Gastroesophageal sphincter (tissue), 3 donors: ENCODE data around the gene DIABLO.

Experiments
- EP300 ChIP-seq: sonication (generic); formaldehyde crosslinking; IDR thresholded peaks from one replicate; pipeline ENCODE4 v1.6.1; 2017; ENCODE audit warnings: antibody characterized with exemption, mild to moderate bottlenecking
- POLR2A ChIP-seq, 2 donors: fragments of 450-650 bp; IDR thresholded peaks; one replicate each; pipeline ENCODE4 v1.6.1; 2017; ENCODE audit warnings: antibody characterized with exemption in 2 of 2, mild to moderate bottlenecking in 2 of 2, moderate library complexity in 1 of 2
- TF ChIP-seq, protein P1 (sequence below), 4 experiments: fragments of 200-600 bp in 2 of 4; fragments of 450-650 bp in 2 of 4; sonication (generic) in 1 of 4; IDR thresholded peaks; one replicate each; pipeline ENCODE4 v1.5.1; 2017 to 2019; ENCODE audit warnings: antibody characterized with exemption in 4 of 4, mild to moderate bottlenecking in 2 of 4, moderate library complexity in 2 of 4

DNA sequence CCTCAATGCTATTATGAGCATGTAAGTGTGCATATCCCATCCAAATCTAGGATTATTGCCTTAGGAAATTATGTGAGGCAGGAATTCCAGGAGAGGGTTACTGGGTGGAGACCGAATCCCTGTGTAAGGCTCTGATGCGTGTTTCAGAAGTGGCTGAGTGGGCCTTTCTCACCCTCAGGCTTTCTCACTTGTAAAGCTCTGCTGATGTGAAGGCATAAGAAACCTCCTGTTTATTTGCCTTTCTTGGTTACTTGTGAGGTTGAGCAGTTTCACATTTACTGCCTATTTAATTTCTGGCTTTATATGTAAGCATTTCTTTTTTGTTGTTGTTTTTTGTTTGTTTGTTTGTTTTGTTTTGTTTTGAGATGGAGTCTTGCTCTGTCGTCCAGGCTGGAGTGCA, 62.9 kb downstream of the DIABLO start:
- TF ChIP-seq, protein P1, sequence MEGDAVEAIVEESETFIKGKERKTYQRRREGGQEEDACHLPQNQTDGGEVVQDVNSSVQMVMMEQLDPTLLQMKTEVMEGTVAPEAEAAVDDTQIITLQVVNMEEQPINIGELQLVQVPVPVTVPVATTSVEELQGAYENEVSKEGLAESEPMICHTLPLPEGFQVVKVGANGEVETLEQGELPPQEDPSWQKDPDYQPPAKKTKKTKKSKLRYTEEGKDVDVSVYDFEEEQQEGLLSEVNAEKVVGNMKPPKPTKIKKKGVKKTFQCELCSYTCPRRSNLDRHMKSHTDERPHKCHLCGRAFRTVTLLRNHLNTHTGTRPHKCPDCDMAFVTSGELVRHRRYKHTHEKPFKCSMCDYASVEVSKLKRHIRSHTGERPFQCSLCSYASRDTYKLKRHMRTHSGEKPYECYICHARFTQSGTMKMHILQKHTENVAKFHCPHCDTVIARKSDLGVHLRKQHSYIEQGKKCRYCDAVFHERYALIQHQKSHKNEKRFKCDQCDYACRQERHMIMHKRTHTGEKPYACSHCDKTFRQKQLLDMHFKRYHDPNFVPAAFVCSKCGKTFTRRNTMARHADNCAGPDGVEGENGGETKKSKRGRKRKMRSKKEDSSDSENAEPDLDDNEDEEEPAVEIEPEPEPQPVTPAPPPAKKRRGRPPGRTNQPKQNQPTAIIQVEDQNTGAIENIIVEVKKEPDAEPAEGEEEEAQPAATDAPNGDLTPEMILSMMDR (IDR thresholded peaks at IDR 0.05) = no peak
- no peak for TF ChIP-seq EP300
- no peak for TF ChIP-seq POLR2A (IDR thresholded peaks at IDR 0.05)
